Activated T-cell treated with anti-CD3 and anti-CD28 coated beads, Interleukin-2, amount 50 U/mL, for 24 hours (primary cell): ENCODE results near the gene PDILT.
"Not testable (repeated sequence)": the region's sequence is repeated elsewhere in the genome, so short reads cannot be mapped to it uniquely, and the experiment has no call there.

Experiments
- DNase-seq: peaks from one replicate; pipeline ENCODE4 v3.0.0-alpha.2; 2020
- H3K27ac Mint-ChIP-seq: 2 replicates; pipeline ENCODE4 v1.8.0; 2020; ENCODE audit warnings: mild to moderate bottlenecking, mixed read lengths
- H3K27me3 Mint-ChIP-seq: 2 replicates; pipeline ENCODE4 v1.8.0; 2020; ENCODE audit warnings: mixed read lengths
- H3K36me3 Mint-ChIP-seq: 2 replicates; pipeline ENCODE4 v1.8.0; 2020; ENCODE audit warnings: low read depth, mixed read lengths
- H3K4me1 Mint-ChIP-seq: 2 replicates; pipeline ENCODE4 v1.8.0; 2020; ENCODE audit warnings: low read depth, mixed read lengths
- H3K4me3 Mint-ChIP-seq: 2 replicates; pipeline ENCODE4 v1.8.0; 2020; ENCODE audit warnings: mild to moderate bottlenecking, moderate library complexity, mixed read lengths
- H3K9me3 Mint-ChIP-seq: 2 replicates; pipeline ENCODE4 v1.8.0; 2020; ENCODE audit warnings: mixed read lengths

Gene PDILT

DNA sequence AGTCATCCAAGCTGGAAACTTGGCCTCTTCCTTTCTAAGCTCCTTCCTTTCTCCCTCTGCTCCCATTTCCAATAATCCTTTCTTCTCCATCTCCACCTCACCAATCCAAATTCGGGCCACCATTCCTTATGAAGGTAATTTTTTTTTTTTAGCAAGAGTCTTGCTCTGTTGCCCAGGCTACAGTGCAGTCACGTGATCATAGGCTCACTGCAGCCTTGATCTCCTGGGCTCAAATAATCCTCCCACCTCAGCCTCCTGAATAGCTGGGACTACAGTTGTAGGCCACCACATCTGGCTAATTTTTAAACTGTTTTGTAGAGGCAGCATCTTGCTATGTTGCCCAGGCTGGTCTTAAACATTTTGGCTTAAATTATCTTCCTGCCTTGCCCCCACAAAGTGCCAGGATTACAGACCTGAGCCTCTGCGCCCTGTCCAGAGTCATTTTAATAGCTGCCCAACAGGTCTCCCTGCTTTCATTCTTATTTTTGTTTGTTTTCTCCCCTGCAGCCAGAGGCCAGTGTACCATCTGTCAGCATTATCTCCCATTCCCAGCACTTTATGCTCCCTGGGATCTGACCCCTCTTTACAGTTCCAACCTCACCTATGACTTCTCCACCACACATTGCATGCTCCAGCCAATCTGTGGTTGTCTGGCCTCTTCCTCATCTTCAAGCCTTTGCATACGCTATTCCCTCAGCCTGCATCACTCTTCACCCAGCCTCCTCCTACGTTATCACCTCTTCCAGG lies 75.0 kb downstream of the PDILT start:
- no peak overlapping the region for H3K27ac Mint-ChIP-seq
- no peaks in the 10 kb centered on the region for H3K4me1 Mint-ChIP-seq
- H3K36me3 Mint-ChIP-seq = no peaks in the 10 kb centered on the region
- DNase-seq = no peak
- no peak overlapping the region for H3K4me3 Mint-ChIP-seq
- no peaks in the 10 kb centered on the region for H3K9me3 Mint-ChIP-seq
- no peaks in the 10 kb centered on the region for H3K27me3 Mint-ChIP-seq

DNA sequence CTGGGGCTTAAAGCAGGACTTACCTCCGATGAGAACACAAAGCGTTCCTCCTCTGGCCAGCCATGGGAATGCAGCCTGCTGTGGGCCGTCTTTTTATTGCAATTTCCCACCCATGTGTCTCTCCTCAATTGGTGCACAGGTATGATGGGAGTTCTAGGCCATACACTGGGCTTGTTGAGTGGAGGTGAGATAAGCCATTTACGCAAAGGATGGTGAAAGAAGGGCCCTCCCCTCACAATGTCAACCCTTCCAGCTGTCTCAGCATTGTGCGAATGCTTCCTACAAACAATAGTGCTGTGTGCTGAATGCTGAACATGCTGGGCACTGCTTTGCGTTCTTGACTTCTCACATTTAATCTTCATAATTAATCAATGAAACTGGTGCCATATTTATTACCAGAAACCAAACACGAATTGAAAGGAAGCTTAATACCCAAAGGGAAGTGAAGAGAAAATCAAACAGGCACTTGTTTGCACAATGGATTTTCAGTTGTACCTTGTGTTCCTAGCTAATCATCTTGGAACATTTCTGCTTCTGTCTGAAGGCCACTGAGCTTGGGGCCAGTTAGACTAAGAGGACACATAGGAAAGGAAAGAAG lies 77.0 kb downstream of the PDILT start, which contains the start of gene GP2:
Gene GP2, minus strand, starts transcription at position 70 of the 598 bp plus-strand sequence. CDS start 1,082 bp downstream, outside the sequence.
- no peaks in the 10 kb centered on the region for H3K36me3 Mint-ChIP-seq
- no peaks in the 10 kb centered on the region for H3K9me3 Mint-ChIP-seq
- no peak for DNase-seq
- no peak within 1 kb of the TSS for H3K4me3 Mint-ChIP-seq
- H3K4me1 Mint-ChIP-seq = no peaks in the 10 kb centered on the region
- no peak within 1 kb of the TSS for H3K27ac Mint-ChIP-seq
- H3K27me3 Mint-ChIP-seq = no peaks in the 10 kb centered on the region

- H3K27ac Mint-ChIP-seq = no peak overlapping the region
- no peaks in the 10 kb centered on the region for H3K9me3 Mint-ChIP-seq
- H3K4me3 Mint-ChIP-seq = no peak overlapping the region
- no peak for DNase-seq
- H3K36me3 Mint-ChIP-seq = no peaks in the 10 kb centered on the region
- no peaks in the 10 kb centered on the region for H3K4me1 Mint-ChIP-seq
- no peaks in the 10 kb centered on the region for H3K27me3 Mint-ChIP-seq
Measured at GRCh38 chr16:20326321-20326720, 78.2 kb downstream of the PDILT start.

DNA sequence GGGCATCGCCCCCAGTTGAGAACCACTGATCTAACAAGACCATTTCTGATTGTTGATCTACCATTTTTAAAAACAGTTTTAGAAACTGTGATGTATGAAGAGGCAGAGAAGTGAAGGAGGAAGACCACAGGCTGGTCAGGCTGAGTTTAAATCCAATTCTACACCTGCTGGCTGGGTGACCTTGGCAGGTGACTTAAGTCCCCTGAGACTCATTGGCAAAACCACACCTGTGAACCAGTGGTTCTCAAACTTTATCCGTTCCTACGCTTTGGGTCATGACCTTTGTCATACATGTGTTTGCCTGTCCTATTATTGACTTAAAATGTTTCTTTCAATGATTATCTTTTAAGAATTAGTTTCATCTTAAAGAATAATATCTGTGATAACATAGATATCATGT lies 79.5 kb downstream of the PDILT start:
- no peaks in the 10 kb centered on the region for H3K27me3 Mint-ChIP-seq
- H3K4me1 Mint-ChIP-seq = no peaks in the 10 kb centered on the region
- no peaks in the 10 kb centered on the region for H3K9me3 Mint-ChIP-seq
- no peak overlapping the region for H3K4me3 Mint-ChIP-seq
- no peak for DNase-seq
- no peak overlapping the region for H3K27ac Mint-ChIP-seq
- H3K36me3 Mint-ChIP-seq = no peaks in the 10 kb centered on the region

DNA sequence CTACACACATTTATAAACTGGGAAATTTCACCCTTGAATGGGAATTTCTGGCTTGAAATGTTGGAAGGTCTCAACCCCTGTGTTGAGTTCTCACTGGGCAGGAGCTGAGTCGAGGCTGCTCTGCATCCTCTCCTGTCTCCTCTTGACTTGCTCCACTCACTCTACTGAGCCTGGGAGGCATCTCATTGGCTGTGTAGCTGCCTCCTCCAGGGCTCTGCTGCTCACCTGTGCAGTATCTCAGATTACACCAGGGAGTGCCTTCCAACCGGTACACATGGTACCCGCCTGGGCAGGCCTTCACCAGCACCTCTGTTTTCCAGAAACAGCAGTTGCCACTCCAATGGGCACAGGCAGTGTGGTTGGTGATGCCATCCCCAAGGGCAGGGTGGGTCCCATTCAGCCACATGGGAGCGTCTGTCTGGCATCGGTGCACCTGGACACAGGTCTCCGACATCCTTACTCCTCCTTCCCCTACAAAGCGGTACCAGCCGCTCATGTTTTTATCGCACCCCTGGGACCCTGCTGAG lies 80.9 kb downstream of the PDILT start:
- DNase-seq = no peak
- Mint-ChIP-seq H3K36me3 (no peaks in the 10 kb centered on the region), H3K27me3 (no peaks in the 10 kb centered on the region), H3K27ac (no peak overlapping the region), H3K9me3 (no peaks in the 10 kb centered on the region), H3K4me1 (no peaks in the 10 kb centered on the region), H3K4me3 (no peak overlapping the region)

GRCh38 chr16:20322696-20323095 lies 81.8 kb downstream of the PDILT start:
- Mint-ChIP-seq H3K9me3 (no peaks in the 10 kb centered on the region), H3K27ac (no peak overlapping the region), H3K36me3 (no peaks in the 10 kb centered on the region), H3K4me1 (no peaks in the 10 kb centered on the region), H3K4me3 (no peak overlapping the region), H3K27me3 (no peaks in the 10 kb centered on the region)
- no peak for DNase-seq

DNA sequence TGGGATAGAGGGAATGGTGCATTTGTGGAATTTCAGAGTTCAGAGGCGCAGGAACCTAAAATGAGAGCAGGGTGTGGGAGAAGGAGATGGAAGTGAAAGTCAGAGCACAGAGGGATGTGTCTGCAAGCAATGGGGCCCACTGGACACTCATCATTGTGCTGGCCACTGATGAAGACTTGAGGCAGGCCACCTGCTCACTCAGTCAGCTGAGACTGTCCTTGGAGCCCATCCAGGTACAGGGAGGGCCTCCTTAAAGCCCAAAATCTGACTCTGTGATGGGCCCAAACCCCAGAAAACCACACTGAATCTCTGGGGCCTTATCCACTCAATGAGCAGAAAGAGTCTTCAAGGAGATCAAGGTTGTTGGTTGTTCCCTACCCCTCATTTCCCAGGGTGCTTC lies 82.9 kb downstream of the PDILT start:
- no peaks in the 10 kb centered on the region for H3K36me3 Mint-ChIP-seq
- no peaks in the 10 kb centered on the region for H3K9me3 Mint-ChIP-seq
- DNase-seq = no peak
- H3K4me3 Mint-ChIP-seq = no peak overlapping the region
- H3K27ac Mint-ChIP-seq = no peak overlapping the region
- H3K4me1 Mint-ChIP-seq = no peaks in the 10 kb centered on the region
- H3K27me3 Mint-ChIP-seq = no peaks in the 10 kb centered on the region

DNA sequence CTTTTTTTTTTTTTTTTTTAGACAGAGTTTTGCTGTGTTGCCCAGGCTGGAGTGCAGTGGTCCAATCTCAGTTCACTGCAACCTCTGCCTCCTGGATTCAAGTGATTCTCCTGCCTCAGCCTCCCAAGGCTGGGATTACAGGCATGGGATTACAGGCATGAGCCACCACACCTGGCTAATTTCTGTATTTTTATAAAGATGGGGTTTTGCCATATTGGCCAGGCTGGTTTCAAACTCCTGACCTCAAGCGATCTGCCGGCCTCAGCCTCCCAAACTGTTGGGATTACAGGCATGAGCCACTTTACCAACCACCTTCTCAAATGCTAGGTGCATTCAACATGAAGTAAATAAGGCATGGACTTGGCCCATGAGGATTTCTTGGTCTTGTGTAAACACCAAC lies 83.5 kb downstream of the PDILT start:
- not testable (repeated sequence) for H3K27me3 Mint-ChIP-seq, H3K27ac Mint-ChIP-seq, H3K4me3 Mint-ChIP-seq, H3K4me1 Mint-ChIP-seq, DNase-seq, H3K36me3 Mint-ChIP-seq, H3K9me3 Mint-ChIP-seq

DNA sequence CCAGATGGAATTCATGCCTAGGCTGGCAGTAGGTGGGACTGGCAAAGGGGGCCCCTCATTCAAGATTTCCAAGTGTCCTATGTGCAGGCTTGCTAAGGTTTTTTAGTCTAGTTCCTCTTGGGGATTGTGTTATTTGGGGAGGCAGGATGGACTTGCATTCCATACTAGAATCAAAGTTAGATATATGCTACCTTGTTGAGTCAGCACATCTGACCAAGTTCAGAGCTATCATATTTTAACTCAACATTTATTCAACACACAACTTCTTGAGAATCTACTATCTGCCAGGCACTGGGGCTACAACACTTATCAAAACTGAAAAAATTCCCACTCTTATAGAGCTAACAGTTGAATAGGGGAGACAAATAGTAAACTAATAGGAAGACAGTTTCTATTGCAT lies 83.9 kb downstream of the PDILT start:
- Mint-ChIP-seq H3K36me3 (no peaks in the 10 kb centered on the region), H3K4me3 (no peak overlapping the region), H3K9me3 (no peaks in the 10 kb centered on the region), H3K27ac (no peak overlapping the region), H3K4me1 (no peaks in the 10 kb centered on the region), H3K27me3 (no peaks in the 10 kb centered on the region)
- DNase-seq = no peak

DNA sequence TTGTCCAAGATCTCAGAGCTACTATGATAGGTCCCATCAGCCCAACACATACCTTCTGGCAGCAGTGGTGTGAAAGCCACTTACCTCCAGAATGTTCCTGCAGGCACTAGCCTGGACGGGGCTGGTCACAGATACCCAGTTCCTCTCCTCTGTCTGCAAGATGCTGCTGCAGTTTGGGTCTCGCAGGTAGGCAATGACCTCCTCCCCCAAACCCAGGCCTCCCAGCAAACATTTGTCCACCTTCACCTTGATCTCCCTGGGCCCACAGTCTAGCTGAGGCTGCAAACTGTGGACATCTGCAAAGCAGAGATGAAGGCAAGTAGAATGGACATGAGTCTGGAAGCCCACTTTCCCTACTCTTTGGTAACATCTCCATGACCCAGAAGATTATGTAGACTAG lies 84.4 kb downstream of the PDILT start:
- H3K4me1 Mint-ChIP-seq = no peaks in the 10 kb centered on the region

DNA sequence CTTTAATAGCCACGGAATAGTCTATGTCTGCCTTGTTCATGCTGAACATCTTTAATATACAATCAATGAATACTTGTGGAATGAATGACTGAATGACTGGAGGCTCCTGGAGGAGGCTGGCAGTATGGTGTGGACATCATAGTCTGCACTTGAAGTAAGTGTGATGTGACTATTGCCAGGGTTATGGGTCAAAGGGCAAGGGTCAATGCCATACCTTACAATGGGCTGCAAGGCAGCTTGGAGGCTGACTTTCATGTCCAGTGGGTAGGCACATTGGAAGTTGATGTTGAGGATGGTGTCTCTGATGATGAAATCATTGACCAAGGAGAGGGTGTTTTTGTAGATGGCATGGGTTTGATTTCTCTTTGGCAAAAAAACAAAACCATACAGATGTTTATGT lies 85.1 kb downstream of the PDILT start:
- Mint-ChIP-seq H3K27ac (no peak overlapping the region), H3K36me3 (no peaks in the 10 kb centered on the region), H3K27me3 (no peaks in the 10 kb centered on the region), H3K4me3 (no peak overlapping the region), H3K9me3 (no peaks in the 10 kb centered on the region), H3K4me1 (no peaks in the 10 kb centered on the region)
- DNase-seq = no peak

More for the DNA sequence above, 84.4 kb downstream of the PDILT start:
- Mint-ChIP-seq H3K36me3 (no peaks in the 10 kb centered on the region), H3K4me3 (no peak overlapping the region), H3K27me3 (no peaks in the 10 kb centered on the region), H3K27ac (no peak overlapping the region), H3K9me3 (no peaks in the 10 kb centered on the region)
- no peak for DNase-seq

GRCh38 chr16:20318437-20318836 lies 86.1 kb downstream of the PDILT start:
- H3K9me3 Mint-ChIP-seq = no peaks in the 10 kb centered on the region
- H3K4me3 Mint-ChIP-seq = no peak overlapping the region
- H3K27me3 Mint-ChIP-seq = no peaks in the 10 kb centered on the region
- H3K36me3 Mint-ChIP-seq = no peaks in the 10 kb centered on the region
- DNase-seq = no peak
- H3K4me1 Mint-ChIP-seq = no peaks in the 10 kb centered on the region
- H3K27ac Mint-ChIP-seq = no peak overlapping the region

DNA sequence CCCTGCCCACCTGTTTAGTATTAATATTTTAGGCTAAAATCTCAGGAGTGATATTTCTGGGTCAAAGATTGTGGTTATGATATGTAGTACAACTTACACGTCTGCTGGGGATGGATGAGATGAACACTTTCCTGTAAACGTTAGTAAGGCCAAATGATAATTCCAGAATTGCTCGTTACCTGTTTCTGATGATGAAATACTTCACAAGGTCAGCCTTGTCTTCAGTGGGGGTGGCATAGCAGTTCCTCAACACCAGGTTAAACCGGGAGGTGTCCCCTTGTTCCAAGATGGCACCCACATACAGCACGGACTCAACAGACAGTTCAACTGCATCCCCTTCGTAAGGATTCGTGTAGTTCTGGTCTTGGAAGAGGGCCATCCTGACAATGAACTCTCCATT lies 86.5 kb downstream of the PDILT start:
- H3K9me3 Mint-ChIP-seq = no peaks in the 10 kb centered on the region
- H3K27me3 Mint-ChIP-seq = no peaks in the 10 kb centered on the region
- no peaks in the 10 kb centered on the region for H3K4me1 Mint-ChIP-seq

GRCh38 chr16:20317117-20317516 lies 87.4 kb downstream of the PDILT start:
- DNase-seq = no peak
- Mint-ChIP-seq H3K27me3 (no peaks in the 10 kb centered on the region), H3K27ac (no peak overlapping the region), H3K4me3 (no peak overlapping the region), H3K4me1 (no peaks in the 10 kb centered on the region), H3K36me3 (no peaks in the 10 kb centered on the region), H3K9me3 (no peaks in the 10 kb centered on the region)

More for the DNA sequence above, 86.5 kb downstream of the PDILT start:
- DNase-seq = no peak
- no peaks in the 10 kb centered on the region for H3K36me3 Mint-ChIP-seq
- no peak overlapping the region for H3K27ac Mint-ChIP-seq
- H3K4me3 Mint-ChIP-seq = no peak overlapping the region

DNA sequence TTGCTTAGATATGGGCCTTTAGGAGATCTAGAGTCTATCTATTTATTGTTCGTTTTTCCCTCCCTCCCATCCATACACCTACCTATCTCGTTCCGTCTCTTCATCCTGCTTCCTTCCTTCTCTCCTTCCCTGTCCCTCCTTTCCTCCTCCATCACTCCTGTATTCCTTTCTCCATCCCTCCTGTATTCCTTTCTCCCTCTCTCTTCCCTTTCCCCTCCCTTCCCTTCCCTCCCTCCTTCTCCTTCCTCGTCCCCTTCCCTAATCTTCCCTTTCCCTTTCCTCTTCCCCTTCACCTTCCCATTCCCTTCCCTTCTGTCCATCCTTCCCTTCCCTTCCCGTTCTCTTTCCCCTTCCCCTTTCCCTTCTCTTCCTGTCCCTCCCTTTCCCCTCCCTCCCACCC lies 87.8 kb downstream of the PDILT start:
- no peaks in the 10 kb centered on the region for H3K9me3 Mint-ChIP-seq

More for the DNA sequence above, 87.8 kb downstream of the PDILT start:
- no peaks in the 10 kb centered on the region for H3K36me3 Mint-ChIP-seq
- no peak overlapping the region for H3K4me3 Mint-ChIP-seq
- H3K27me3 Mint-ChIP-seq = no peaks in the 10 kb centered on the region
- no peak for DNase-seq
- no peaks in the 10 kb centered on the region for H3K4me1 Mint-ChIP-seq
- H3K27ac Mint-ChIP-seq = no peak overlapping the region
